NCI-H345 (cell line): ENCODE data around the gene SPG21.

Experiments
- DNase-seq: peaks from one replicate; lab custom pipeline; 2025; lab: John Stamatoyannopoulos, UW

SPG21 gene

GRCh38 chr15:64938192-64938591 lies 51.5 kb downstream of the SPG21 start:
- no peak for DNase-seq

GRCh38 chr15:64934023-64934422 lies 55.7 kb downstream of the SPG21 start:
- DNase-seq = no peak

- DNase-seq = no peak
These were observed 58.3 kb downstream of the SPG21 start for GRCh38 chr15:64931381-64931780.

- DNase-seq = no peak
These were observed 58.8 kb downstream of the SPG21 start for GRCh38 chr15:64930778-64931371.

- DNase-seq = no peak
These were observed 59.6 kb downstream of the SPG21 start for GRCh38 chr15:64930019-64930652.

- no peak for DNase-seq
These were observed 61.0 kb downstream of the SPG21 start for GRCh38 chr15:64928626-64929220.

- no peak for DNase-seq
These were observed 63.1 kb downstream of the SPG21 start for GRCh38 chr15:64926661-64927060.

- DNase-seq = no peak
These were observed 64.1 kb downstream of the SPG21 start for GRCh38 chr15:64925335-64926330.

GRCh38 chr15:64923546-64923945 lies 66.2 kb downstream of the SPG21 start:
- no peak for DNase-seq

GRCh38 chr15:64921711-64922110 lies 68.0 kb downstream of the SPG21 start:
- DNase-seq = no peak

- no peak for DNase-seq
These were observed 70.0 kb downstream of the SPG21 start for GRCh38 chr15:64919721-64920120.

GRCh38 chr15:64917211-64917610 lies 72.5 kb downstream of the SPG21 start:
- DNase-seq = no peak

- DNase-seq = no peak
These were observed 73.3 kb downstream of the SPG21 start for GRCh38 chr15:64916365-64916764.

- no peak for DNase-seq
These were observed 74.0 kb downstream of the SPG21 start for GRCh38 chr15:64915518-64916227.
